ENCODE results near the gene SETD2.

SETD2 gene

GRCh38 chr3:46979958-46980497 is 183.9 kb downstream of the SETD2 start:
- DNase-seq = peak in 1 of 2 experiments; percentile 17

- DNase-seq = peak; percentile 88 to 95
Measured at GRCh38 chr3:46978985-46979944, 184.6 kb downstream of the SETD2 start, which contains the start of gene NBEAL2. Gene NBEAL2, plus strand, starts transcription at chr3:46979666. Its CDS starts 196 bp downstream, at chr3:46979862.

GRCh38 chr3:46978381-46978780 is 185.5 kb downstream of the SETD2 start:
- no peak for DNase-seq

GRCh38 chr3:46977811-46978195 is 186.1 kb downstream of the SETD2 start:
- DNase-seq = no peak

GRCh38 chr3:46976326-46977190 is 187.4 kb downstream of the SETD2 start, which contains the start of gene CCDC12:
Gene CCDC12, minus strand, starts transcription at chr3:46976745. Its CDS starts 13 bp downstream, at chr3:46976732.
- peak; percentile 90 to 96 for DNase-seq

- DNase-seq = no peak
Measured at GRCh38 chr3:46974421-46975171, 189.3 kb downstream of the SETD2 start.

GRCh38 chr3:46972396-46972795 is 191.5 kb downstream of the SETD2 start:
- no peak for DNase-seq

- no peak for DNase-seq
Measured at GRCh38 chr3:46971742-46972141, 192.2 kb downstream of the SETD2 start.

GRCh38 chr3:46971151-46971550 is 192.8 kb downstream of the SETD2 start:
- no peak for DNase-seq

- no peak for DNase-seq
Measured at GRCh38 chr3:46970391-46971091, 193.4 kb downstream of the SETD2 start.

GRCh38 chr3:46968783-46969428 is 195.0 kb downstream of the SETD2 start:
- DNase-seq = no peak

GRCh38 chr3:46966811-46967210 is 197.1 kb downstream of the SETD2 start:
- no peak for DNase-seq
